Measurements from ENCODE around the gene MEGF9.

The MEGF9 gene

DNA sequence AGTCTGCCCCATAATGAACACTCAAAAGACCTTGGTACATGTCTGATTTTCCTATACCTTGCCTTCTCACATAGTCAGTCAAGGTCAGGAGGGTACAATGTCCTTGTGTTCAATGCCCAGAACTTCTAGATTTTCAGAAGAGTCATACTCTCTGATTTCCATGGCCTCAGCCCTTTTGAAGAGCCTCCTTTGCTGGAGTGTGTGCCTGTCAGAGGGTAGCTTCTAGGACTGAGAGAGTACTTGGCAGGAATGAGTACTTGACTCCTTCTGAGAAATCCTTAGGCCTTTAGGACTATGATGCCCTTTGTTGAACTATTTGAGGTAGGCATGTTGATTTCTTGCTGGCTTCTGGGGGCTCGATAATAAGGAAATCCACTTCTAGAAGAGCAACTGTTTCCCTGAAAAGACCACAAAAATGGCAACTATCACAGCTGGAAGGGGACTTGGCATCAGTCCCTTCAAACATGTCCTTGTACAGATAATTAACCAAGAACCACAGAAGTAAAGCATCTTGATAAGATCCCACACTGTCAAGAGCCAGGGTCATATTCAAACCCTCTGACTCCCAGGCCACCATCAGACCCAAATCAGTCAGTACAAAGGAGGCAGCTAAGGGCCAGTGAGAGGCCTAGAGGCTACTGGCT is 10.6 kb upstream of the MEGF9 start:
- H2AFZ ChIP-seq (ENCODE audit: low read depth, low read length): no peak overlapping the region
- no peaks in the 10 kb centered on the region for H3K9me3 ChIP-seq (ENCODE audit: low read length)
- H3K4me1 ChIP-seq (ENCODE audit: insufficient read depth, low read length): no peaks in the 10 kb centered on the region
- no peaks in the 10 kb centered on the region for H3K27me3 ChIP-seq (ENCODE audit: insufficient read depth, low read length)
- no peak overlapping the region for H3K4me3 ChIP-seq (ENCODE audit: low read length)
- H3K36me3 ChIP-seq (ENCODE audit: insufficient read depth, low read length): no peaks in the 10 kb centered on the region

DNA sequence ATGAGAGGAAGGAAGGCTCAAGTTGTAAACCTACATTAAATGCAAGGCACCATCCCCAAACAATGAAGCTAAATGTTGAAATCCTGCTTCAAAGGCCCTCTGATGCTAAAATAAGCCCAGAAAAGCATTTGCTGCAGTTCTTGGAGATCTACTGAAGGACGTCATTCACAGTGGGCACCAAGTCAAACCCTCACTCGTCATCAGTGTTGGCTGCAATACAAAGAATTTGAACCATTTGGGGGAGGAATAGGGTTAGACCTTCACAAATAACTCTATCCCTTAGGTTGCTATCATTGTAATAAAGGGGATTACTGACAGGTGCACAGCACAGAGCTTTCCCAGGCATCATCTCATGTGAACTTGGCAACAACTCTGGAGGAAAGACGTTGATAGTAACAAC is 9.3 kb upstream of the MEGF9 start:
- Histone ChIP-seq H3K4me1 (ENCODE audit: insufficient read depth, low read length) (no peaks in the 10 kb centered on the region), H3K4me3 (ENCODE audit: low read length) (no peak overlapping the region), H3K36me3 (ENCODE audit: insufficient read depth, low read length) (no peaks in the 10 kb centered on the region)

DNA sequence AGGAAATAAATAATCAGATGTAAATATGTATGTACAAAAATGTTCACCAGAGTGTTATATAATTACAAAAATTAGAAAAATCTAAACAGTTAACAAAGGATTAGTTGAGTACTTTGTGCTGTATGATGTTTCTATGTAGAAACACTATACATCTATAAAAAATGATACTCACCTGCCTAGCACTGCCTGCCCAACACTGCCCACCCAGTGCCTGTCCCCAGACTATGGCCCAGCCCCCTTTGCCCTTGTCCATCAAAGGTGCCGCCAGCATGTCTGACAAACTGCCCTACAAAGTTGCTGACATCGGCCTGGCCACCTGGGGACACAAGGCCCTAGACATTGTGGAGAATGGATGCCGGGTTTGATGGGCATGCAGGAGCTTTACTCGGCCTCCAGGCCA is 6.1 kb upstream of the MEGF9 start:
- H3K4me3 ChIP-seq (ENCODE audit: low read length): no peak overlapping the region
- no peaks in the 10 kb centered on the region for H3K27me3 ChIP-seq (ENCODE audit: insufficient read depth, low read length)
- H3K36me3 ChIP-seq (ENCODE audit: insufficient read depth, low read length): no peaks in the 10 kb centered on the region
- H2AFZ ChIP-seq (ENCODE audit: low read depth, low read length): no peak overlapping the region
- no peaks in the 10 kb centered on the region for H3K9me3 ChIP-seq (ENCODE audit: low read length)
- peaks cover 6% of the 10 kb centered on the region for H3K4me1 ChIP-seq (ENCODE audit: insufficient read depth, low read length)

More for the DNA sequence above, 9.3 kb upstream of the MEGF9 start:
- Histone ChIP-seq H3K27me3 (ENCODE audit: insufficient read depth, low read length) (no peaks in the 10 kb centered on the region), H2AFZ (ENCODE audit: low read depth, low read length) (no peak overlapping the region), H3K9me3 (ENCODE audit: low read length) (no peaks in the 10 kb centered on the region)

DNA sequence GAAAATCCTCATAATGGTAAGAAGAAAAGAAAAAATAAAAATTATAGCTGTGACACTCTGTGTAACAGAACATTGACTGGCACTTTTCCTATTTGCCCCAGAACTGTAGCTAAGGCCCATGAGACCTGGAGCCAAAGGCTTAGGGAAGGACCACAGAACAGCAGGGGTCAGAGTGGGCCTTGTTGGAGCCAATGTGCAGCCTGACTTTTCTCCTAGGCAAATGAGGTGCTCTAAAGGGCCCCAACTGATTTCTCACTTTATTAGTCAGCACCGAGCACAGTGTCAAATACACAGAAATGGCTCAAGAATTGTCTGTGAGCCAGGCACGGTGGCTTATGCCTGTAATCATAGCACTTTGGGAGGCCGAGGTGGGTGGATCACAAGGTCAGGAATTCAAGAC is 4.0 kb upstream of the MEGF9 start:
- H3K27me3 ChIP-seq (ENCODE audit: insufficient read depth, low read length): no peaks in the 10 kb centered on the region
- no peaks in the 10 kb centered on the region for H3K9me3 ChIP-seq (ENCODE audit: low read length)
- H3K4me3 ChIP-seq (ENCODE audit: low read length): no peak overlapping the region
- no peak overlapping the region for H2AFZ ChIP-seq (ENCODE audit: low read depth, low read length)
- no peaks in the 10 kb centered on the region for H3K36me3 ChIP-seq (ENCODE audit: insufficient read depth, low read length)
- H3K4me1 ChIP-seq (ENCODE audit: insufficient read depth, low read length): peaks cover 12% of the 10 kb centered on the region

DNA sequence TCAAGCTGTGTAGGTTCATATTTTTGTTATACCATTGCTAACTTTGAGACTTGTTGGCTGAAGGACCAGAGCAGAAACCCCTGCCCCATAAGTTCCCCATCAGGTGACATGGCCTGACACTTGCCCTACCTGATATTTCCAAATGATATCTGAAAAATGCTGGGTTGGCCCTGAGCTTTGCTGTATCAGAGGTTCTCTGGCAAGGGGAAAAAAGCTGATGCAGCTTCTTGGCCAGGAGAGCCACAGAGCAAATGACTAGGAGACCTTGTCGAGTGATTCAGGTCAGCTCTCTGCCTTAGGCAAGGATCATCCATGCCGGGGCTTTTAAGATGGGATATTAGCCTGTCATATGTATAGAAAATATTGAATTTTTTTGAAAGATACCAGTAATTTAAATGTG is 2.9 kb upstream of the MEGF9 start:
- no peaks in the 10 kb centered on the region for H3K9me3 ChIP-seq (ENCODE audit: low read length)
- no peaks in the 10 kb centered on the region for H3K27me3 ChIP-seq (ENCODE audit: insufficient read depth, low read length)
- no peak overlapping the region for H2AFZ ChIP-seq (ENCODE audit: low read depth, low read length)
- H3K4me3 ChIP-seq (ENCODE audit: low read length): no peak overlapping the region
- peaks cover 22% of the 10 kb centered on the region for H3K4me1 ChIP-seq (ENCODE audit: insufficient read depth, low read length)
- no peaks in the 10 kb centered on the region for H3K36me3 ChIP-seq (ENCODE audit: insufficient read depth, low read length)

DNA sequence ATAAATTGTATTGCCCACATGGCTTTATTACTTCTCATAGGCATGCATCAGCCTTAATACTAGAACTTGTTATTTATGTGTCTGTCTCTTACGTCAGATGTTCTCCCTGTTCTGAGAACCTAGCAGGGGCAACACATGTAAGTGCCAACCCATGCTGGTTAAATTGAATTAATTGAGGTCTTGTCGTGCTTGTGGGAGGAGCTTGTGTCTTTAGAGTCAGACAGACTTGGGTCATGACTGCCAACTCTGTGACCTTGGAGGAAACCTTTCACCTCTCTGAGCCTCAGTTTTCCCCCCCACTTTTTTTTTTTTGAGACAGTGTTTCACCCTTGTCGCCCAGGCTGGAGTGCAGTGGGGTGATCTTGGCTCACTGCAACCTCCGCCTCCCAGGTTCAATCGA is 2.2 kb upstream of the MEGF9 start:
- Histone ChIP-seq H3K9me3 (ENCODE audit: low read length) (no peaks in the 10 kb centered on the region), H2AFZ (ENCODE audit: low read depth, low read length) (no peak overlapping the region), H3K4me1 (ENCODE audit: insufficient read depth, low read length) (peaks cover 26% of the 10 kb centered on the region), H3K36me3 (ENCODE audit: insufficient read depth, low read length) (no peaks in the 10 kb centered on the region), H3K27me3 (ENCODE audit: insufficient read depth, low read length) (no peaks in the 10 kb centered on the region), H3K4me3 (ENCODE audit: low read length) (no peak overlapping the region)

DNA sequence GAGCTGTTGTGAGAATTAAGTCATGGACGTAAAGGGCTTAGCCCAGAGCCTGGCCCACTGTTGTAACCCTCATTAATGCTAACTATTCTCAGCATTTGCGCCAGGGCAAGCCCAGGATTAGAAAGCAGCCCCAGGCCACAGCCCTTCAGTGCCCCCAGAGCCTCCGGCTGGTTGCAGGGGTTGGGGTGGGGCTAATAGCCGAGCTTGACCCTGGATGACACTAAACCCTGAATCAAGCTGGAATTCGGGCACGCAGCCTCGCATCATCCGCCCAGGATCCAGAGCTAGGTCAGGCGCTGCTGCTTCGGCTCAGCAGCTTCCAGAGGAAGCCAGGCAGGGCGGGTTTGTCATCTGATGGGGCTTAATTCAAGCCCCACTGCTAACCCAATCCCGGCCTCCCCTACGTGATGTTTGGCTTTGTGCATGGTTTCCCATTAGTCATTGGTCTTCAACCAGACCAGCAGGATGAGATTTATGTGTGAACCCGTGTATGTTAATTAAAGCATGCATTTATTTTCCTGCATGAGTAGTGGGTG is 1.2 kb upstream of the MEGF9 start:
- Histone ChIP-seq H3K36me3 (ENCODE audit: insufficient read depth, low read length) (no peaks in the 10 kb centered on the region), H2AFZ (ENCODE audit: low read depth, low read length) (peak overlapping the region; percentile 84), H3K4me1 (ENCODE audit: insufficient read depth, low read length) (peaks cover 34% of the 10 kb centered on the region), H3K4me3 (ENCODE audit: low read length) (peak overlapping the region; percentile 93), H3K27me3 (ENCODE audit: insufficient read depth, low read length) (no peaks in the 10 kb centered on the region), H3K9me3 (ENCODE audit: low read length) (no peaks in the 10 kb centered on the region)

DNA sequence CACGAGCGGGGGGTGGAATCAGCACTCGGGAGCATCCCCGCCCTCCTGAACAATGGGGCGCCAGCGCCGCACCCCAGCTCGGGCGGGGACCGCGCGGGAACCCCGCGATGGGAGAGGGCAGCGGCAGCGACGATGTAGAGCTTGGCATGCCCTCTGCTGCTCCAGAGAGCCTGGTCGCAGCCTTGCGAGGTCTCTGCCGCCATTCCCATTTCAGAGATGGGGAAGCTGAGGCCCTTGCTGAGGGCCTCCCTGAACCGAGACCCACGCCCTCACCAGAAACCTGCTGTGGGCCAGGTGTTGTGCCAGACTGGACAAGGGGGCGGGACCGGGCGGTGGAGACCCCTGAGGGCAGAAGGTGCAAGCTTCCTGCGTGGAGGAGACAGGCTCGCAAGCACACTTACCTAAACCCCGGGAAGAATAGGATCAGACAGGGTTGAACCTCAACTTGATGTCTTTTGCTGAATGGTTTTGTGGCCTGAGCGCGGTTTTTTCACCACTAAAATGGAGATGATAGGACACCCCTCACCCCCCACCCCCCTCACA is 647 bp upstream of the MEGF9 start:
- Histone ChIP-seq H3K9me3 (ENCODE audit: low read length) (no peaks in the 10 kb centered on the region), H3K4me3 (ENCODE audit: low read length) (peak overlapping the region; percentile 93), H2AFZ (ENCODE audit: low read depth, low read length) (peak overlapping the region; percentile 84), H3K36me3 (ENCODE audit: insufficient read depth, low read length) (no peaks in the 10 kb centered on the region), H3K4me1 (ENCODE audit: insufficient read depth, low read length) (peaks cover 34% of the 10 kb centered on the region), H3K27me3 (ENCODE audit: insufficient read depth, low read length) (no peaks in the 10 kb centered on the region)

DNA sequence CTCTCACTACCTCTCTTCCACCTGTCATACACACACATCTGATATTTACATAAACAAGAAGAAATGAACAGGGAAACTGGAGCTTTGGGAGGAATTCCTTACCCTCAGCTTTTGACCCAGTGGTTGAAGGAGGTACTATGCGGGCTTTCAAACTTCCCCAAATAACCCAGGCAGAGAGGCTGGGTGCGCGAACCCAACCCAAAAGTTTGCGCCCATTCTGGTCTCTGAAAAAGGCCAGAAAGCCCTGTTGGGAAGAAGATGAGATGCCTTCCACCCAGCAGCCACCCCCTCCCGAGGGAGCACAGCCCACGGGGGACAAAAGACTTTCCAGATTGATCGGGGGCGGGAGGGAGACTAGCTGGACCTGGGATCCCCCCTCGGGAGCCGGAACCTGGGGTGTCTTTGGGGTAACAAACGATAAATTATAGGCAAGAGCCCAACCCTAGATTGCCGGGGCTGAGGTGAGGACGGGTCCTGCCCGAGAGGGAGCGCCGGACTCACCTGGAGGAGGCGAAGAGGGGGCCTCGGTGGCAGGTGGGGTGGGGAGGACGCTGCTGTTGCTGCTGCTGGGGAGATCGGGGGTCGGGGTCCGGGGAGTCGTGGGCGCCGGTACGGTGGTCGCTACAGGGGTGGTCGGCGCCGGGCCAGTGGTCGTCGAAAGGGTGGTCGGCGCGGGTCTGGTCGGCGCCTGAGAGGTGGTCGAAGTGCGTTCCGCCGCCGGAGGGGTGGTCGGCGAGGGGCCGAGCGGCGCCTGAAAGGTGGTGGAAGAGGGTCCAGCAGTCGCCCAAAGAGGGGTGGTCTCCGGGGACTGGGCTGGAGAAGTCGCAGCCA is 798 bp downstream of the MEGF9 start:
- Histone ChIP-seq H3K4me1 (ENCODE audit: insufficient read depth, low read length) (peaks cover 34% of the 10 kb centered on the region), H3K4me3 (ENCODE audit: low read length) (peak overlapping the region; percentile 93), H3K36me3 (ENCODE audit: insufficient read depth, low read length) (peaks cover 7% of the 10 kb centered on the region), H3K27me3 (ENCODE audit: insufficient read depth, low read length) (no peaks in the 10 kb centered on the region), H2AFZ (ENCODE audit: low read depth, low read length) (peak overlapping the region; percentile 84), H3K9me3 (ENCODE audit: low read length) (no peaks in the 10 kb centered on the region)

DNA sequence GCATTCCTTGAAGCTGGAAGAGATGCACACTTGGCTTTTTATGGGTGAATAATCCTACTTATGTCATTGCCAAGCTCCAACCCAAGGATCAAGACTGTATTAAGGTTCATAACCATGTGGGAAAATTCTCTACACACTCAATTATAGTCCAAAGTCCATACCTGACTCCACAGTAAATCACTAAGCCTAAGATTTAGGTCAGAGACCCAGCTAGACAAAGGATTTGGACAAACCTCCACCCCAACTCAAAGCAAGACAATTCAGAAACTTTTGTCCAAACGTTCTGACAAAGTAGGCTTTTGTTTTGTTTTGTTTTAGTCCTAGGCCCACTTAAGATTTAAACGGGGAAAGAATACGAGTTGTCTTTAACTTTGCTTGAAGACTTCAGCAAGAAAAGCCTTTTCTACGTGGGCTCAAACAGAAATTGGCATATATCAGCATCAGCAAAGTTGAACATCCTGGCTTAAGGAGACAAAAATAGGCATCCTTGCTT is 1.7 kb downstream of the MEGF9 start:
- Histone ChIP-seq H3K4me3 (ENCODE audit: low read length) (peak overlapping the region; percentile 93), H3K36me3 (ENCODE audit: insufficient read depth, low read length) (peaks cover 10% of the 10 kb centered on the region), H2AFZ (ENCODE audit: low read depth, low read length) (no peak overlapping the region), H3K4me1 (ENCODE audit: insufficient read depth, low read length) (peaks cover 34% of the 10 kb centered on the region), H3K27me3 (ENCODE audit: insufficient read depth, low read length) (no peaks in the 10 kb centered on the region), H3K9me3 (ENCODE audit: low read length) (no peaks in the 10 kb centered on the region)

DNA sequence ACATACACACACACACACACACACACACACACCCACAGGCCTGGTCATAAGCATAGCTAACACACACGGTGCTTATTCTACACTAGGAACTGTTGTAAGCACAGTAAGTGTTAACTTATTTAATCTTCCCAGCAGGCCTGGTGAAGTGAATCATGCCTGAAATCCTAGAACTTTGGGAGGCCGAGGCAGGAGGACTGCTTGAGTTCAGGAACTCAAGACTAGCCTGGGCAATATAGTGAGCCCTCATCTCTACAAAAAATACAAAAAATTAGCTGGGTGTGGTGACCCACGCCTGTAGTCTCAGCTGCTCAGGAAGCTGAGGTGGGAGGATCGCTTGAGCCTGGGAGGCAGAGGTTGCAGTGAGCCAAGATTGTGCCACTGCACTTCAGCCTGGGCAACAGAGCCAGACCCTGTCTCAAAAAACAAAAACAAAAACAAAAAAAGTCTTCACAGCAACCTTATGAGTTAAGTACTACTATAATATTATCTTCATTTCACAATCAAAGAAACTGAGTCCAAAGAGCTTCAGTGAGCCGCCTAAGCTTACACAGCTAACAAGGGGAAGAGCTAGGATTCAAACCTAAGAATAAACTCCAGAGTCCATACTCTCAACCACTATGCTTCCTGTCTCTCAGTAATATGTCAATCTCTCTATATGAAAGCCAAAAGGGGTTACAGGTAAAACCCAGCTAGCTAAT is 2.3 kb downstream of the MEGF9 start:
- H3K4me1 ChIP-seq (ENCODE audit: insufficient read depth, low read length): peaks cover 34% of the 10 kb centered on the region
- H3K36me3 ChIP-seq (ENCODE audit: insufficient read depth, low read length): peaks cover 10% of the 10 kb centered on the region
- no peaks in the 10 kb centered on the region for H3K9me3 ChIP-seq (ENCODE audit: low read length)
- H3K27me3 ChIP-seq (ENCODE audit: insufficient read depth, low read length): no peaks in the 10 kb centered on the region
- H3K4me3 ChIP-seq (ENCODE audit: low read length): peak overlapping the region; percentile 93
- H2AFZ ChIP-seq (ENCODE audit: low read depth, low read length): no peak overlapping the region

DNA sequence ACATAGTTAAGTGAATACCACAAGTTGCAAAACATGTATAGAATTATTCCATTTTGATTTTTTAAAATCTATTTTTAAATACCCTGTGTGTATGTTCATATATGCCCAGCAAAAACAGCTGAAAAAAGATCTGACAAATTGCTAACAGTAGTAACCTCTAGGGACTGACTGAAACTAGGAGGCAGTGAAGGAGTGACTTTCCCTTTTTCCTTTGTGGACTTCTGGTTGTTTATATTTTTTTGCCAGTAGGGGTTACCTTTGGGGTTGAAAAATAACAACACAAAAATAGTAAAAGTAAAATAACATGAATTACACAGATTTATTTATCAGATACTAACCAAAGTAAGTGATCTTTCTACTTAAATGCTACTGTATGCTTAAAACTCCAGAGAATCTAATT is 2.9 kb downstream of the MEGF9 start:
- H3K27me3 ChIP-seq (ENCODE audit: insufficient read depth, low read length): no peaks in the 10 kb centered on the region
- peak overlapping the region; percentile 93 for H3K4me3 ChIP-seq (ENCODE audit: low read length)

More for the DNA sequence above, 2.9 kb downstream of the MEGF9 start:
- Histone ChIP-seq H3K36me3 (ENCODE audit: insufficient read depth, low read length) (peaks cover 10% of the 10 kb centered on the region), H3K9me3 (ENCODE audit: low read length) (no peaks in the 10 kb centered on the region), H2AFZ (ENCODE audit: low read depth, low read length) (no peak overlapping the region), H3K4me1 (ENCODE audit: insufficient read depth, low read length) (peaks cover 34% of the 10 kb centered on the region)

Measured in neuron (in vitro differentiated cells).